OCI-LY3 (cell line): ENCODE measurements around the gene C11orf54.

Source experiments
- CTCF ChIP-seq: fragments of 200-600, 300-600 bp; sonication (generic); IDR thresholded peaks from 2 replicates; pipeline ENCODE4 v1.5.1; 2014; ENCODE audit warnings: antibody characterized with exemption, low read length, low read depth
- EZH2phosphoT487 ChIP-seq: fragments of 200-600 bp; shearing (Covaris generic); IDR thresholded peaks from 2 replicates; pipeline ENCODE4 v1.6.1; 2018; ENCODE audit warnings: antibody characterized with exemption, mixed run types, low read depth

GRCh38 chr11:93747122-93747521, 5.7 kb downstream of the C11orf54 start:
- TF ChIP-seq CTCF (no peak), EZH2phosphoT487 (no peak)
